HepG2 (cell line): Measurements from ENCODE around the gene BORCS5. TPM values are rescaled to one million over a fixed set of nuclear protein-coding genes. Genes with fewer than 3 reads are reported as not detected.

ENCODE experiments used
- ARNT2 ChIP-seq: sonication (generic); formaldehyde crosslinking; IDR thresholded peaks from 2 replicates; pipeline ENCODE4 v1.8.0; 2022; ENCODE audit warnings: mild to moderate bottlenecking, low read depth, missing genetic modification reagents, moderate library complexity
- CHD4 ChIP-seq: fragments of 200-600 bp; sonication (generic); IDR thresholded peaks from 2 replicates; pipeline ENCODE4 v1.7.0; 2017; ENCODE audit warnings: mild to moderate bottlenecking, low read length, borderline replicate concordance
- GFI1 ChIP-seq: sonication (generic); formaldehyde crosslinking; IDR thresholded peaks from 2 replicates; pipeline ENCODE4 v1.5.0; 2020; ENCODE audit warnings: missing genetic modification reagents, mild to moderate bottlenecking, borderline replicate concordance
- MXD4 ChIP-seq: IDR thresholded peaks from 2 replicates; pipeline ENCODE4 v1.6.1; 2016; ENCODE audit warnings: mild to moderate bottlenecking, missing biosample characterization, missing genetic modification reagents
- NFYB ChIP-seq: sonication (generic); formaldehyde crosslinking; IDR thresholded peaks from 2 replicates; pipeline ENCODE4 v1.4.0; 2020; ENCODE audit warnings: missing genetic modification reagents
- PATZ1 ChIP-seq: sonication (generic); formaldehyde crosslinking; IDR thresholded peaks from 2 replicates; pipeline ENCODE4 v1.4.0; 2020; ENCODE audit warnings: missing genetic modification reagents
- RBFOX2 ChIP-seq: fragments of 200-400 bp; formaldehyde crosslinking; IDR thresholded peaks from 2 replicates; pipeline ENCODE4 v1.6.1; 2017; ENCODE audit warnings: low read depth, mild to moderate bottlenecking, low read length
- SNRNP70 ChIP-seq: fragments of 200-400 bp; formaldehyde crosslinking; IDR thresholded peaks from 2 replicates; pipeline ENCODE4 v1.6.1; 2017; ENCODE audit warnings: mild to moderate bottlenecking, low read depth, low read length, moderate library complexity
- SP4 ChIP-seq: sonication (generic); formaldehyde crosslinking; IDR thresholded peaks from 2 replicates; pipeline ENCODE4 v1.8.1; 2023; ENCODE audit warnings: mild to moderate bottlenecking, missing genetic modification reagents
- TCF12 ChIP-seq, 2 experiments: fragments of 450-650 bp in 1 of 2; sonication (generic) in 1 of 2; formaldehyde crosslinking in 1 of 2; IDR thresholded peaks; 2 replicates each; pipeline versions ENCODE4 v1.6.1 to v1.8.0; 2017 to 2022; ENCODE audit warnings: antibody characterized with exemption in 1 of 2, mild to moderate bottlenecking in 1 of 2, missing genetic modification reagents in 1 of 2, moderate library complexity in 1 of 2
- TRIM24 ChIP-seq: sonication (generic); formaldehyde crosslinking; IDR thresholded peaks from 2 replicates; pipeline ENCODE4 v1.8.0; 2022; ENCODE audit warnings: mild to moderate bottlenecking, missing genetic modification reagents
- TSC22D2 ChIP-seq: sonication (generic); formaldehyde crosslinking; IDR thresholded peaks from 2 replicates; pipeline ENCODE4 v1.5.1; 2020; ENCODE audit warnings: missing genetic modification reagents, mild to moderate bottlenecking, borderline replicate concordance
- XRCC5 ChIP-seq: fragments of 200-400 bp; formaldehyde crosslinking; optimal IDR thresholded peaks from 2 replicates; pipeline ENCODE3; 2017; ENCODE audit warnings: mild to moderate bottlenecking, low read length
- ZNF180 ChIP-seq: sonication (generic); formaldehyde crosslinking; IDR thresholded peaks from 2 replicates; pipeline ENCODE4 v1.4.0; 2020; ENCODE audit warnings: low read depth, missing genetic modification reagents, borderline replicate concordance
- ZNF3 ChIP-seq: IDR thresholded peaks from 2 replicates; pipeline ENCODE4 v1.7.0; 2017; ENCODE audit warnings: inconsistent platforms
- ZNF343 ChIP-seq: sonication (generic); formaldehyde crosslinking; IDR thresholded peaks from 2 replicates; pipeline ENCODE4 v1.4.0; 2020; ENCODE audit warnings: mild to moderate bottlenecking, missing genetic modification reagents
- ZNF781 ChIP-seq: sonication (generic); formaldehyde crosslinking; IDR thresholded peaks from 2 replicates; pipeline ENCODE4 v1.5.1; 2020; ENCODE audit warnings: borderline replicate concordance, mild to moderate bottlenecking, missing genetic modification reagents; ENCODE audit errors: not compliant biosample characterization
- polyA plus RNA-seq, 8 experiments: library from polyadenylated mRNA; depleted of rRNA in 3 of 8; stranded (reverse) in 7 of 8; unstranded in 1 of 8; fragments of >200 nt; fragmentation: Illumina TruSeq in 4 of 8; extraction: Trizol in 4 of 8; gene quantifications; 2 replicates each; pipeline versions ENCODE4 v1.2.1 to v1.2.3, GENCODE V29; 2011 to 2016; ENCODE audit warnings: low read depth in 4 of 8, missing spikeins in 1 of 8, mixed read lengths in 1 of 8; ENCODE audit not compliant: insufficient read depth in 1 of 8
- total RNA-seq, 5 experiments: library from RNA; depleted of rRNA; stranded (reverse); fragments of >200 nt; fragmentation: Illumina TruSeq; extraction: Trizol; gene quantifications; 2 replicates each; pipeline ENCODE4 v1.2.3, GENCODE V29; 2016; ENCODE audit warnings: low read depth in 1 of 5
- TF ChIP-seq, protein P1 (sequence below): sonication (generic); formaldehyde crosslinking; IDR thresholded peaks from 2 replicates; pipeline ENCODE4 v1.4.0; 2020; ENCODE audit warnings: missing genetic modification reagents
- TF ChIP-seq, protein P2 (sequence below): sonication (generic); formaldehyde crosslinking; IDR thresholded peaks from 2 replicates; pipeline ENCODE4 v1.4.0; 2020; ENCODE audit warnings: missing genetic modification reagents

The BORCS5 gene
- total and polyA plus RNA-seq, 2 of the 13 experiments (the other 11 are each of a cell fraction or from before 2014, with no cell fraction given): 3.9 to 4.7 TPM

DNA sequence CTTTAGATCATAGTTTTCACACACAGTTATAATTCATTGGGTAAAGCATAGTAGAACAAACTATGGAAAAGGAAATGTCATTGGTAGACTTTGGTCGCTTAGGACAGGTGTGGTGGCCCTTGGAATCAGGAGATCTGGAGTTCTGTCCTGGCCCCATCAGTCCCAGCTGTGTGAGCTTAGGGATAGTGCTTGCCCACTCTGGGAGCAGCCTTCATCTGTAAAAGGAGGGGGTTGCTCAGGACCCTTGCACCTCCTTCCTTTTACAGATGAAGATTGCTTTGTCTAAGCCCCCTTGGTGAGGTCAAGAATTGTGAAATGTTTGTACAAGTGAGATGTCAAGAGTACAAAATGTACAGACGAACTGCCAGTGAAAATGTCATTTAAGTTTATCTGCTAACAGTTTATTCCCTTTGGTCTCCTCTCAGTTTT lies 93.2 kb downstream of the BORCS5 start (continued):
- TF ChIP-seq TRIM24 (CRISPR knock-in tag): no peak
- TF ChIP-seq ARNT2: 0 out of 2 replicates have a peak, but pooled peaks have one; percentile 2
- TF ChIP-seq MXD4 (CRISPR knock-in tag): 0 out of 2 replicates have a peak, but pooled peaks have one; percentile 11
- TF ChIP-seq TSC22D2 (CRISPR knock-in tag): no peak
- TF ChIP-seq ZNF3 (CRISPR knock-in tag): no peak
- TF ChIP-seq CHD4: peak; percentile 82; the same call in 1 of the 2 replicates
- peak; percentile 41; the same call in 1 of the 2 replicates for TF ChIP-seq RBFOX2
- TF ChIP-seq GFI1: no peak
- 0 out of 2 replicates have a peak, but pooled peaks have one; percentile 24 for TF ChIP-seq ZNF343 (CRISPR knock-in tag)
- TF ChIP-seq TCF12 (IDR thresholded peaks at IDR 0.05): no peak
- TF ChIP-seq TCF12 (CRISPR knock-in tag; IDR thresholded peaks at IDR 0.05): no peak
- 0 out of 2 replicates have a peak, but pooled peaks have one; percentile 2 for TF ChIP-seq SP4 (CRISPR knock-in tag)
- no peak for TF ChIP-seq ZNF781 (CRISPR knock-in tag)
- TF ChIP-seq, protein P1, sequence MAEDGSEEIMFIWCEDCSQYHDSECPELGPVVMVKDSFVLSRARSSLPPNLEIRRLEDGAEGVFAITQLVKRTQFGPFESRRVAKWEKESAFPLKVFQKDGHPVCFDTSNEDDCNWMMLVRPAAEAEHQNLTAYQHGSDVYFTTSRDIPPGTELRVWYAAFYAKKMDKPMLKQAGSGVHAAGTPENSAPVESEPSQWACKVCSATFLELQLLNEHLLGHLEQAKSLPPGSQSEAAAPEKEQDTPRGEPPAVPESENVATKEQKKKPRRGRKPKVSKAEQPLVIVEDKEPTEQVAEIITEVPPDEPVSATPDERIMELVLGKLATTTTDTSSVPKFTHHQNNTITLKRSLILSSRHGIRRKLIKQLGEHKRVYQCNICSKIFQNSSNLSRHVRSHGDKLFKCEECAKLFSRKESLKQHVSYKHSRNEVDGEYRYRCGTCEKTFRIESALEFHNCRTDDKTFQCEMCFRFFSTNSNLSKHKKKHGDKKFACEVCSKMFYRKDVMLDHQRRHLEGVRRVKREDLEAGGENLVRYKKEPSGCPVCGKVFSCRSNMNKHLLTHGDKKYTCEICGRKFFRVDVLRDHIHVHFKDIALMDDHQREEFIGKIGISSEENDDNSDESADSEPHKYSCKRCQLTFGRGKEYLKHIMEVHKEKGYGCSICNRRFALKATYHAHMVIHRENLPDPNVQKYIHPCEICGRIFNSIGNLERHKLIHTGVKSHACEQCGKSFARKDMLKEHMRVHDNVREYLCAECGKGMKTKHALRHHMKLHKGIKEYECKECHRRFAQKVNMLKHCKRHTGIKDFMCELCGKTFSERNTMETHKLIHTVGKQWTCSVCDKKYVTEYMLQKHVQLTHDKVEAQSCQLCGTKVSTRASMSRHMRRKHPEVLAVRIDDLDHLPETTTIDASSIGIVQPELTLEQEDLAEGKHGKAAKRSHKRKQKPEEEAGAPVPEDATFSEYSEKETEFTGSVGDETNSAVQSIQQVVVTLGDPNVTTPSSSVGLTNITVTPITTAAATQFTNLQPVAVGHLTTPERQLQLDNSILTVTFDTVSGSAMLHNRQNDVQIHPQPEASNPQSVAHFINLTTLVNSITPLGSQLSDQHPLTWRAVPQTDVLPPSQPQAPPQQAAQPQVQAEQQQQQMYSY (CRISPR knock-in tag): no peak
- TF ChIP-seq SNRNP70: no peak
- no peak for TF ChIP-seq NFYB (CRISPR knock-in tag)
- no peak for TF ChIP-seq XRCC5
- TF ChIP-seq PATZ1 (CRISPR knock-in tag): no peak
- no peak for TF ChIP-seq ZNF180 (CRISPR knock-in tag)
- TF ChIP-seq, protein P2, sequence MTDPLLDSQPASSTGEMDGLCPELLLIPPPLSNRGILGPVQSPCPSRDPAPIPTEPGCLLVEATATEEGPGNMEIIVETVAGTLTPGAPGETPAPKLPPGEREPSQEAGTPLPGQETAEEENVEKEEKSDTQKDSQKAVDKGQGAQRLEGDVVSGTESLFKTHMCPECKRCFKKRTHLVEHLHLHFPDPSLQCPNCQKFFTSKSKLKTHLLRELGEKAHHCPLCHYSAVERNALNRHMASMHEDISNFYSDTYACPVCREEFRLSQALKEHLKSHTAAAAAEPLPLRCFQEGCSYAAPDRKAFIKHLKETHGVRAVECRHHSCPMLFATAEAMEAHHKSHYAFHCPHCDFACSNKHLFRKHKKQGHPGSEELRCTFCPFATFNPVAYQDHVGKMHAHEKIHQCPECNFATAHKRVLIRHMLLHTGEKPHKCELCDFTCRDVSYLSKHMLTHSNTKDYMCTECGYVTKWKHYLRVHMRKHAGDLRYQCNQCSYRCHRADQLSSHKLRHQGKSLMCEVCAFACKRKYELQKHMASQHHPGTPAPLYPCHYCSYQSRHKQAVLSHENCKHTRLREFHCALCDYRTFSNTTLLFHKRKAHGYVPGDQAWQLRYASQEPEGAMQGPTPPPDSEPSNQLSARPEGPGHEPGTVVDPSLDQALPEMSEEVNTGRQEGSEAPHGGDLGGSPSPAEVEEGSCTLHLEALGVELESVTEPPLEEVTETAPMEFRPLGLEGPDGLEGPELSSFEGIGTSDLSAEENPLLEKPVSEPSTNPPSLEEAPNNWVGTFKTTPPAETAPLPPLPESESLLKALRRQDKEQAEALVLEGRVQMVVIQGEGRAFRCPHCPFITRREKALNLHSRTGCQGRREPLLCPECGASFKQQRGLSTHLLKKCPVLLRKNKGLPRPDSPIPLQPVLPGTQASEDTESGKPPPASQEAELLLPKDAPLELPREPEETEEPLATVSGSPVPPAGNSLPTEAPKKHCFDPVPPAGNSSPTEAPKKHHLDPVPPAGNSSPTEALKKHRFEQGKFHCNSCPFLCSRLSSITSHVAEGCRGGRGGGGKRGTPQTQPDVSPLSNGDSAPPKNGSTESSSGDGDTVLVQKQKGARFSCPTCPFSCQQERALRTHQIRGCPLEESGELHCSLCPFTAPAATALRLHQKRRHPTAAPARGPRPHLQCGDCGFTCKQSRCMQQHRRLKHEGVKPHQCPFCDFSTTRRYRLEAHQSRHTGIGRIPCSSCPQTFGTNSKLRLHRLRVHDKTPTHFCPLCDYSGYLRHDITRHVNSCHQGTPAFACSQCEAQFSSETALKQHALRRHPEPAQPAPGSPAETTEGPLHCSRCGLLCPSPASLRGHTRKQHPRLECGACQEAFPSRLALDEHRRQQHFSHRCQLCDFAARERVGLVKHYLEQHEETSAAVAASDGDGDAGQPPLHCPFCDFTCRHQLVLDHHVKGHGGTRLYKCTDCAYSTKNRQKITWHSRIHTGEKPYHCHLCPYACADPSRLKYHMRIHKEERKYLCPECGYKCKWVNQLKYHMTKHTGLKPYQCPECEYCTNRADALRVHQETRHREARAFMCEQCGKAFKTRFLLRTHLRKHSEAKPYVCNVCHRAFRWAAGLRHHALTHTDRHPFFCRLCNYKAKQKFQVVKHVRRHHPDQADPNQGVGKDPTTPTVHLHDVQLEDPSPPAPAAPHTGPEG (CRISPR knock-in tag): no peak; the same call in 1 of the 2 replicates
